Rectal smooth muscle tissue (tissue), 1 donor: Measurements from ENCODE around the gene NR5A1.

Source experiments
- H3K27ac ChIP-seq: one replicate; pipeline ENCODE4 v1.7.0; 2013; ENCODE audit warnings: low read depth, low read length, inconsistent platforms
- H3K27me3 ChIP-seq: one replicate; pipeline ENCODE4 v1.7.0; 2013; ENCODE audit warnings: low read length; ENCODE audit not compliant: control insufficient read depth, insufficient read depth
- H3K36me3 ChIP-seq: one replicate; pipeline ENCODE4 v1.7.0; 2013; ENCODE audit warnings: low read length; ENCODE audit not compliant: control insufficient read depth, insufficient read depth
- H3K4me1 ChIP-seq: one replicate; pipeline ENCODE4 v1.7.0; 2013; ENCODE audit warnings: low read length; ENCODE audit not compliant: control insufficient read depth, insufficient read depth
- H3K4me3 ChIP-seq: one replicate; pipeline ENCODE4 v1.7.0; 2013; ENCODE audit warnings: low read length
- H3K9ac ChIP-seq: one replicate; pipeline ENCODE4 v1.7.0; 2013; ENCODE audit warnings: low read length

The NR5A1 gene

DNA sequence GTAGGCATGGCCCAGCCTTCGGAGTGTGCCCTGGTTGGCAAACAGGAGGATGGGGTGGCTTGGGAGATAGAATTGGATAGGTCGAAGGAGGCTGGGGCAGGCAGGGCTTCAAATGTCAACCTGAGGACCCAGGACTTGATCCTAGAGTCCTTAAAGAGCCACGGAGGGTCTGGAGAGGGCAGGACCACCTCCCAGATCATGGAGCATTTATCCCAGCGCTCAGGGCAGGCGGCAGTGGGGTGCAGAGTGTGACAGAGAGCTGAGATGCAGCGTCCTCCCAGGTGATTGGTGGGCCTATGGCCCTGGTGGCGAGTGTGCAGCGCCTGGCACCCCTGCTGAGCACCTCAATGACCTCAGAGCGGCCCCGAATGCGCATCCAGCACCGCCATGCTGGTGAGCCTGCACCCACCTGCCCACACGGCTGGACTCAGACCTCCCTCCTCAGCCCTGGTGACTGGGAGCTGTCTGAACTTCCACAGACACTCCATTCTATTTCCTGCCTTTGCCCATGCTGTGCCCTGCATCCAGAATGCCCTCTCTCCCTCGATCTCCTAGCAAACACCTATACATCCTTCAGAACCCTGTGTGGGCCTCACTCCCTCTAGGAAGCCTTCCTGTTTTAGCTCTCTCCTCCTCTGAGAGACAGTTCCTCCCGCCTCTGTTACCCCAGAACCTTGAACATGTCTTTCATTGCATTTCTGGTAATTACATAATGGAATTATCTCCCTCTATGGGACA, 50.7 kb downstream of the NR5A1 start:
- Histone ChIP-seq H3K27ac (no peak overlapping the region), H3K4me1 (no peaks in the 10 kb centered on the region), H3K9ac (no peak overlapping the region), H3K27me3 (peaks cover 11% of the 10 kb centered on the region), H3K4me3 (no peak overlapping the region), H3K36me3 (no peaks in the 10 kb centered on the region)

- H3K4me3 ChIP-seq, result no peak overlapping the region
- H3K27ac ChIP-seq, result no peak overlapping the region
- peaks cover 17% of the 10 kb centered on the region for H3K27me3 ChIP-seq
- H3K4me1 ChIP-seq, result no peaks in the 10 kb centered on the region
- no peak overlapping the region for H3K9ac ChIP-seq
- H3K36me3 ChIP-seq, result no peaks in the 10 kb centered on the region
Observed at GRCh38 chr9:124455820-124456219, 51.4 kb downstream of the NR5A1 start.

- H3K4me3 ChIP-seq, result no peak overlapping the region
- no peak overlapping the region for H3K9ac ChIP-seq
- H3K27me3 ChIP-seq, result peaks cover 22% of the 10 kb centered on the region
- H3K36me3 ChIP-seq, result no peaks in the 10 kb centered on the region
- no peaks in the 10 kb centered on the region for H3K4me1 ChIP-seq
- H3K27ac ChIP-seq, result no peak overlapping the region
Observed at GRCh38 chr9:124454791-124455443, 52.3 kb downstream of the NR5A1 start.

DNA sequence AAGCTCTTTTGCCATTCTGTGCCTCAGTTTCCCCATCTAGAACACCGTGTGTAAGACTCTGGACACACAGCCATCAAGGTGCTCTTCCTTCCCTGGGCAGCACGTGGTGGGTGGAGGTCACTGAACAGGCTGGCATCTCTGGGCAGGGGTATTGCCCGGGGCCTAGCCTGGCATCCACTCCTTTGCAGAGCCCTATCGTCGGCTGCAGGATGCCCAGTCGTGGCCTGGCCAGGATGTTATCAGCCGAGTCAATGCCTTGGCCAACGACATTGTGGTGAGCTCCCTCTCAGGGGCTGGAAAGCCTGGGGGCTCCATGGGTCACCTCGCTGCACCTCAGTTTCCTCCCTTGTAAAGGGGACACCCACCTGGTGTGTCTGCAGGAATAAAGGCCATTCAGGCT, 52.9 kb downstream of the NR5A1 start:
- H3K4me3 ChIP-seq, result no peak overlapping the region
- no peaks in the 10 kb centered on the region for H3K4me1 ChIP-seq
- peaks cover 22% of the 10 kb centered on the region for H3K27me3 ChIP-seq
- no peak overlapping the region for H3K27ac ChIP-seq
- no peak overlapping the region for H3K9ac ChIP-seq
- H3K36me3 ChIP-seq, result no peaks in the 10 kb centered on the region

- Histone ChIP-seq H3K9ac (no peak overlapping the region), H3K36me3 (no peaks in the 10 kb centered on the region), H3K4me3 (no peak overlapping the region), H3K27ac (no peak overlapping the region), H3K4me1 (no peaks in the 10 kb centered on the region), H3K27me3 (peaks cover 22% of the 10 kb centered on the region)
Observed at GRCh38 chr9:124453586-124454191, 53.5 kb downstream of the NR5A1 start.

DNA sequence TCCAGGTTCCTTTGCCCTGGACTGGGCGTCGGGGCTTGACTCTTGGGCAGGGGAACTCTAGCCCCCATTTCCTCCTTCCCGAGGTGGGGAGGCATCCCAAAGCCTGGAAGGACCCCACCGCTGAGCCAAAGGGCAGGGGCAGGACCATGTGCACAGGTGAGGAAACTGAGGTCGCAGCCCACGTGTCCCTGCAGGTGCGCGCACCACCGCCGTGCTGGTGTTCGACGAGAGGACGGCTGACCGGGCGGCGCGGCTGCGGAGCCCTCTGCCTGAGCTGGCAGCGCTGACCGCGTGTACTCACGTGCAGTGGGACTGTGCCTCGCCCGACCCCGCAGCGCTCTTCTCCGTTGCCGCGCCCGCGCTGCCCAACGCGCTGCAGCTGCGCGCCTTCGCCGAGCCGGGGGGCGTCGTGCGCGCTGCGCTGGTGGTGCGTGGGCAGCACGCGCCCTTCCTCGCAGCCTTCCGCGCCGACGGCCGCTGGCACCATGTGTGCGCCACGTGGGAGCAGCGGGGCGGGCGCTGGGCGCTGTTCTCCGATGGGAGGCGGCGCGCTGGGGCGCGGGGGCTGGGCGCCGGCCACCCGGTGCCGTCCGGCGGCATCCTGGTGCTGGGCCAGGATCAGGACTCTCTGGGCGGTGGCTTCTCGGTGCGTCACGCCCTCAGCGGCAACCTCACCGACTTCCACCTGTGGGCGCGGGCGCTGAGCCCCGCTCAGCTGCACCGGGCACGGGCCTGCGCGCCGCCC, 54.2 kb downstream of the NR5A1 start:
- Histone ChIP-seq H3K27ac (no peak overlapping the region), H3K27me3 (peaks cover 22% of the 10 kb centered on the region), H3K36me3 (no peaks in the 10 kb centered on the region), H3K4me3 (no peak overlapping the region), H3K4me1 (no peaks in the 10 kb centered on the region), H3K9ac (no peak overlapping the region)

GRCh38 chr9:124452326-124452725, 54.9 kb downstream of the NR5A1 start:
- Histone ChIP-seq H3K27me3 (peaks cover 22% of the 10 kb centered on the region), H3K4me1 (no peaks in the 10 kb centered on the region), H3K4me3 (no peak overlapping the region), H3K9ac (no peak overlapping the region), H3K36me3 (no peaks in the 10 kb centered on the region), H3K27ac (no peak overlapping the region)

DNA sequence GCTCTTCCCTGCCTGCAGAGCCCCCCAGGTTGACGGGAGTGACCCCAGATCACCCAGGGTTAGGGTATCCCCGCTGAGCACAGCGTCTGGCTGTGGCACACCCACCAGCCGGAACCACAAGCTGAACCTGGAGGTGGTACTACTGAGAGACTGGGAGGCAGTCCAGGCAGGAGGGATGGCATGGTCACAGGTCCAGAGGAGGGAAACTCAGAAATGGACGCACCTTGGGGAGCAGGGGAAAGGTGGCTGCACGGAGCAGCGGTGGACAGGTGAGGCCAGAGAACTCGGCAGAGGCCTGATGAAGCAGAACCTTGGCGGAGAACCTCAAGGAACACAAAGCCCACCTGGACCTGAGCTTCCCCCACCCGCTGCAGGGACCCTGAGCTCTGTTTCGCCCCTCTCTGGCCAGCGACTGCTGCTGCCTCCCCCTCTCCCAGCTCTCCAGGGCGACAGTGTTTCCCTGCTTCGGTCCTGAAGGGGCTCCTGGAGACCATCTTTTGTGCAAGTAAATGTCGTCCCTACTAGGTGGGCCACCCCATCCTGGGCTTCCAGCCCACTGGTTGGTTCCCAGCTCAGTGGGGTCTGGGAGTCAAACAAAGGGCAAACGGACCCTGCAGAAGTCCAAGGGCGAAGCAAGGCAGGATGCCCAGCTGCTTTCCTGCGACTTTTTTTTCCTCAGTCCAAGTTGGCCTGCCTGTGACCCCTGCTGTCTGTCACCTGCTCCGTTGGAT, 56.1 kb downstream of the NR5A1 start:
- no peak overlapping the region for H3K4me3 ChIP-seq
- H3K9ac ChIP-seq, result no peak overlapping the region
- H3K36me3 ChIP-seq, result no peaks in the 10 kb centered on the region
- H3K27ac ChIP-seq, result no peak overlapping the region
- H3K27me3 ChIP-seq, result peaks cover 22% of the 10 kb centered on the region
- no peaks in the 10 kb centered on the region for H3K4me1 ChIP-seq

GRCh38 chr9:124450241-124450924, 56.8 kb downstream of the NR5A1 start, which contains the start of gene ADGRD2:
Gene ADGRD2 (plus strand): TSS chr9:124450451. CDS start chr9:124451667, 1,216 bp downstream.
- no peaks in the 10 kb centered on the region for H3K36me3 ChIP-seq
- no peak within 1 kb of the TSS for H3K27ac ChIP-seq
- peaks cover 22% of the 10 kb centered on the region for H3K27me3 ChIP-seq
- peak within 1 kb of the TSS; percentile 16 for H3K4me3 ChIP-seq
- H3K4me1 ChIP-seq, result no peaks in the 10 kb centered on the region
- no peak within 1 kb of the TSS for H3K9ac ChIP-seq

DNA sequence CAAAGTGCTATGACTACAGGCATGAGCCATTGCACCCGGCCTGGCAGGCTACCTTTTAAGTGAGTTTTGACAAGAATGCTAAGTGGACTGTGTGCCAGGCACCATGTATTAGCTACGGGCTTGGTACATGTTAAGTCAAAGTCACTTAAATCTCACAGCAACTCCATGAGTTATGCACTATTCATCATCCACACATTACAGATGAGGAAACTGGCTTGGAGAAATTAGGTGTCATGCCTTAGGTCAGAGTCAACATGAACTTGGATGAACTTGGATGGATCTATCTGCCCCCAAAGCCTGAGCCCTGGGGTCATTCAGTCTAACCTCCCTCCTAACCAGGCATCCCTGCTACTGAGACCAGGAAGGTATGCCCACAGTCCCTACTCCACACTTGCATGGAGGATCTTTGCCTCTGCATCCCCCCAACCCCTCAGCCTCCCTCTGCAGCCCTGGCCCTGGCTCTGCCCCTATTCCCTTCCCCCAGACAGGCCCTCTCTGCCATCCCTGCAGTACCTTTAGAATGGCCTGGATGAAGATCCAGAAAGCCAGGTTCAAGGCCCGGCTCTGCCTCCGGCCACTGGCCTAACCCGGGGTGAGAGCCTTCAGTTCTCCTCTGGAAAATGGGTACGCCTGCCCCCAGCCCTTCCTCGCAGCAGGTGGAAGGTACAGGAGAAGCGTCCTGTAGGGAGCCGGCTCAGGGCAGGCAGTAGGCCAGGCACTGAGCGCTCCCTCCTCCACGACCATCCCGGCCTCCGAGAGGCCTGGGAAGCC, 57.6 kb downstream of the NR5A1 start:
- no peaks in the 10 kb centered on the region for H3K36me3 ChIP-seq
- peaks cover 22% of the 10 kb centered on the region for H3K27me3 ChIP-seq
- no peak overlapping the region for H3K9ac ChIP-seq
- no peaks in the 10 kb centered on the region for H3K4me1 ChIP-seq
- H3K27ac ChIP-seq, result no peak overlapping the region
- no peak overlapping the region for H3K4me3 ChIP-seq

DNA sequence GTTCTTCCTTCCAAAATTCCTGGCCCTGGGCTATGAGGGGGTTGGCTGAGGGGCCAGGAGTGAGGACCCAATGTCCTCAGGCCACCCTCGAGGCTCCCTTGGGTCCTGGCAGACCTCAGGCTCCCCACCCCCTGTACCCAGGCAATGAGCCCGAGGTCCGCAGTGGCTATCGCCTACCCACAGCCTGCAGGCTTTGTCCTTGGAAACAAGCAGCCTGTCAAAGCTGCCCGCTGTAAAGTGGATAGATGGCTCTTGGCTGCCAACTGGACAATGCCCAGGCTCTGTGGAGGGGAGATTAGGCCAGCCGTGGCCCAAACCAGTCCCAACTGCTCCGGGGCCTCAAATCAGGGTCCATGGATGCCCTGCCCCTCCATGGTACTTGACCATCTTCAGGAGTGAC, 59.2 kb downstream of the NR5A1 start:
- Histone ChIP-seq H3K4me1 (no peaks in the 10 kb centered on the region), H3K4me3 (no peak overlapping the region), H3K27ac (no peak overlapping the region), H3K27me3 (peaks cover 20% of the 10 kb centered on the region), H3K9ac (no peak overlapping the region), H3K36me3 (no peaks in the 10 kb centered on the region)
